Breast epithelium (tissue), 3 donors: ENCODE data around the gene PEDS1.

Source experiments
- POLR2A ChIP-seq: fragments of 450-650 bp; IDR thresholded peaks from one replicate; pipeline ENCODE4 v1.6.1; 2016; ENCODE audit warnings: antibody characterized with exemption, mild to moderate bottlenecking, moderate library complexity
- TF ChIP-seq, protein P1 (sequence below), 3 donors: fragments of 450-650 bp; IDR thresholded peaks; one replicate each; pipeline ENCODE4 v1.5.1; 2016 to 2017; ENCODE audit warnings: antibody characterized with exemption in 3 of 3, mild to moderate bottlenecking in 3 of 3, moderate library complexity in 3 of 3

DNA sequence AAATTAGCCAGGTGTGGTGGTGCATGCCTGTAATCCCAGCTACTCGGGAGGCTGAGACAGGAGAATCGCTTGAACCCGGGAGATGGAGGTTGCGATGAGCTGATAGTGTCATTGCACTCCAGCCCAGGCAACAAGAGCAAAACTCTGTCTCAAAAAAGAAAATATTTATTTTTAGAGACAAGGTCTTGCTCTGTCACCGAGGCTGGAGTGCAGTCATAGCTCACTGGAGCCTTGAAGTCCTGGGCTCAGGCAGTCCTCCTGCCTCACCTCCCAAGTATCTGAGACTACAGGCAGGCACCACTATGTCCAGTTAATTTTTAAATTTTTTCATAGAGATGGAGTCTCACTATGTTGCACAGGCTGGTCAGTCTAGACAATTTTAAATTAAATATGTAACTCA, 20.9 kb upstream of the PEDS1 start:
- TF ChIP-seq, protein P1, sequence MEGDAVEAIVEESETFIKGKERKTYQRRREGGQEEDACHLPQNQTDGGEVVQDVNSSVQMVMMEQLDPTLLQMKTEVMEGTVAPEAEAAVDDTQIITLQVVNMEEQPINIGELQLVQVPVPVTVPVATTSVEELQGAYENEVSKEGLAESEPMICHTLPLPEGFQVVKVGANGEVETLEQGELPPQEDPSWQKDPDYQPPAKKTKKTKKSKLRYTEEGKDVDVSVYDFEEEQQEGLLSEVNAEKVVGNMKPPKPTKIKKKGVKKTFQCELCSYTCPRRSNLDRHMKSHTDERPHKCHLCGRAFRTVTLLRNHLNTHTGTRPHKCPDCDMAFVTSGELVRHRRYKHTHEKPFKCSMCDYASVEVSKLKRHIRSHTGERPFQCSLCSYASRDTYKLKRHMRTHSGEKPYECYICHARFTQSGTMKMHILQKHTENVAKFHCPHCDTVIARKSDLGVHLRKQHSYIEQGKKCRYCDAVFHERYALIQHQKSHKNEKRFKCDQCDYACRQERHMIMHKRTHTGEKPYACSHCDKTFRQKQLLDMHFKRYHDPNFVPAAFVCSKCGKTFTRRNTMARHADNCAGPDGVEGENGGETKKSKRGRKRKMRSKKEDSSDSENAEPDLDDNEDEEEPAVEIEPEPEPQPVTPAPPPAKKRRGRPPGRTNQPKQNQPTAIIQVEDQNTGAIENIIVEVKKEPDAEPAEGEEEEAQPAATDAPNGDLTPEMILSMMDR (IDR thresholded peaks at IDR 0.05): no peak
- no peak for TF ChIP-seq POLR2A
